Activated CD4-positive, alpha-beta memory T cell treated with anti-CD3 and anti-CD28 coated beads, Interleukin-2, amount 10 ng/mL, durations not matched to agents 7 days and 5 days (primary cell): ENCODE results near the gene NEBL. TPM values are rescaled to one million over a fixed set of nuclear protein-coding genes. Genes with fewer than 3 reads are reported as not detected.

Source experiments
- CTCF ChIA-PET: fragments of 350-600 bp; sonication (Branson Sonifier 250); formaldehyde crosslinking; loops from one replicate; lab custom pipeline; 2021; ENCODE audit warnings: antibody characterized with exemption, inconsistent platforms; lab: Charles Lee
- POLR2A ChIA-PET: fragments of 350-600 bp; sonication (Branson Sonifier 250); formaldehyde crosslinking; loops from one replicate; lab custom pipeline; 2021; ENCODE audit warnings: antibody characterized with exemption; lab: Charles Lee
- DNase-seq: peaks from one replicate; pipeline ENCODE4 v3.0.0-alpha.2; 2020
- H3K27ac Mint-ChIP-seq: one replicate; pipeline ENCODE4 v1.8.0; 2021; ENCODE audit warnings: mild to moderate bottlenecking, mixed read lengths
- H3K27me3 Mint-ChIP-seq: one replicate; pipeline ENCODE4 v1.8.0; 2021; ENCODE audit warnings: mixed read lengths
- H3K36me3 Mint-ChIP-seq: one replicate; pipeline ENCODE4 v1.8.0; 2021; ENCODE audit warnings: low read depth, mixed read lengths
- H3K4me1 Mint-ChIP-seq: one replicate; pipeline ENCODE4 v1.8.0; 2021; ENCODE audit warnings: mixed read lengths
- H3K4me3 Mint-ChIP-seq: one replicate; pipeline ENCODE4 v1.8.0; 2021; ENCODE audit warnings: mild to moderate bottlenecking, mixed read lengths
- H3K9me3 Mint-ChIP-seq: one replicate; pipeline ENCODE4 v1.8.0; 2021; ENCODE audit warnings: mixed read lengths
- total RNA-seq, 2 experiments: library from RNA; stranded (reverse); gene quantifications; one replicate each; pipeline ENCODE4 v1.2.3, GENCODE V29; 2021

The NEBL gene
- total RNA-seq, 2 experiments from 2014 or later = not detected

- POLR2A ChIA-PET = no interaction called here
- Mint-ChIP-seq H3K27me3 (no peaks in the 10 kb centered on the region), H3K4me3 (no peak overlapping the region), H3K4me1 (no peaks in the 10 kb centered on the region), H3K9me3 (peaks cover 8% of the 10 kb centered on the region), H3K27ac (no peak overlapping the region), H3K36me3 (no peaks in the 10 kb centered on the region)
- DNase-seq = no peak
- CTCF ChIA-PET = no interaction called here
Measured at GRCh38 chr10:20740120-20740519, 157.0 kb downstream of the NEBL start.

DNA sequence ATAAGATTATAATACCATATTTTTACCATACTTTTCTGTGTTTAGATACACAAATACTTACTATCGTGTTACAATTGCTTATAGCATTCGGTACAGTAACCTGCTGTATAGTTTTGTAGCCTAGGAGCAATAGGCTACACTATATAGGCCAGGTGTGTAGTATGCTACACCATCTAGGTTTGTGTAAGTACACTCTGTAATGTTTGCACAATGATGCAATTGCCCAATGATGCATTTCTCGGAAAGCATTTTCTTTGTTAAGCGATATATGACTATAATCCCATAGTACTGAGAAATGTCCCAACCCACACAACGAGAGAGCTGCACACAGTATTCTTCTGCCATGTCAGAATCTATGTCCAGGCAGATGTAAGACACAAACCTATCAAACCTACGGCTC lies 160.0 kb downstream of the NEBL start:
- no peaks in the 10 kb centered on the region for H3K4me1 Mint-ChIP-seq
- DNase-seq = no peak
- no peaks in the 10 kb centered on the region for H3K36me3 Mint-ChIP-seq
- ChIA-PET CTCF (no interaction called here), POLR2A (no interaction called here)
- peaks cover 8% of the 10 kb centered on the region for H3K9me3 Mint-ChIP-seq
- H3K4me3 Mint-ChIP-seq = no peak overlapping the region
- no peaks in the 10 kb centered on the region for H3K27me3 Mint-ChIP-seq
- H3K27ac Mint-ChIP-seq = no peak overlapping the region
